Measurements from ENCODE around the gene THNSL1. TPM values are rescaled to one million over a fixed set of nuclear protein-coding genes. Genes with fewer than 3 reads are reported as not detected.

The THNSL1 gene
- total RNA-seq, 1 donor from 2014 or later, result 3.8 TPM

DNA sequence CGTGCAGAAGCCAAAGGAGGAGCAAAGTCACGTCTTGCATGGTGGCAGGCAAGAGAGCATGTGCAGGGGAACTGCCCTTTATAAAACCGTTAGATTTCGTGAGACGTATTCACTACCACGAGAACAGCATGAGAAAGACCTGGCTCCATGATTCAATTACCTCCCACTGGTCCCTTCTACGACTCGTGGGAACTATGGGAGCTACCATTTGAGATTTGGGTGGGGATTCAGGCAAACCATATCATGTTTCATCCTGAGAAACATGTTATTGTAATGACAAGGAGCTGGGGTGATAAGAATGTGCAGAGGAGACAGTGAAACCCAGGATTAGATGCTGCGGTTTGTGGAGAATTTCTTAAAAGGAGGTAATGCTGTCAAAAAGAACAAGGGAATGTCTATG is 34.0 kb downstream of the THNSL1 start:
- ChIA-PET POLR2A (no interaction called here), CTCF (no interaction called here)
- TF ChIP-seq, protein P1, sequence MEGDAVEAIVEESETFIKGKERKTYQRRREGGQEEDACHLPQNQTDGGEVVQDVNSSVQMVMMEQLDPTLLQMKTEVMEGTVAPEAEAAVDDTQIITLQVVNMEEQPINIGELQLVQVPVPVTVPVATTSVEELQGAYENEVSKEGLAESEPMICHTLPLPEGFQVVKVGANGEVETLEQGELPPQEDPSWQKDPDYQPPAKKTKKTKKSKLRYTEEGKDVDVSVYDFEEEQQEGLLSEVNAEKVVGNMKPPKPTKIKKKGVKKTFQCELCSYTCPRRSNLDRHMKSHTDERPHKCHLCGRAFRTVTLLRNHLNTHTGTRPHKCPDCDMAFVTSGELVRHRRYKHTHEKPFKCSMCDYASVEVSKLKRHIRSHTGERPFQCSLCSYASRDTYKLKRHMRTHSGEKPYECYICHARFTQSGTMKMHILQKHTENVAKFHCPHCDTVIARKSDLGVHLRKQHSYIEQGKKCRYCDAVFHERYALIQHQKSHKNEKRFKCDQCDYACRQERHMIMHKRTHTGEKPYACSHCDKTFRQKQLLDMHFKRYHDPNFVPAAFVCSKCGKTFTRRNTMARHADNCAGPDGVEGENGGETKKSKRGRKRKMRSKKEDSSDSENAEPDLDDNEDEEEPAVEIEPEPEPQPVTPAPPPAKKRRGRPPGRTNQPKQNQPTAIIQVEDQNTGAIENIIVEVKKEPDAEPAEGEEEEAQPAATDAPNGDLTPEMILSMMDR (IDR thresholded peaks at IDR 0.05), result no peak
- no peaks in the 10 kb centered on the region for H3K9me3 Mint-ChIP-seq
- no peak overlapping the region for H3K4me3 Mint-ChIP-seq
- H3K36me3 Mint-ChIP-seq (ENCODE audit: low read depth), result no peaks in the 10 kb centered on the region
- no peaks in the 10 kb centered on the region for H3K4me1 Mint-ChIP-seq
- DNase-seq (no peak), ATAC-seq (ENCODE audit: low read depth) (no peak)
- H3K27ac Mint-ChIP-seq, result no peak overlapping the region
- peaks cover 20% of the 10 kb centered on the region for H3K27me3 Mint-ChIP-seq
- intact Hi-C loops (cut with micrococcal nuclease), result no loop called here

DNA sequence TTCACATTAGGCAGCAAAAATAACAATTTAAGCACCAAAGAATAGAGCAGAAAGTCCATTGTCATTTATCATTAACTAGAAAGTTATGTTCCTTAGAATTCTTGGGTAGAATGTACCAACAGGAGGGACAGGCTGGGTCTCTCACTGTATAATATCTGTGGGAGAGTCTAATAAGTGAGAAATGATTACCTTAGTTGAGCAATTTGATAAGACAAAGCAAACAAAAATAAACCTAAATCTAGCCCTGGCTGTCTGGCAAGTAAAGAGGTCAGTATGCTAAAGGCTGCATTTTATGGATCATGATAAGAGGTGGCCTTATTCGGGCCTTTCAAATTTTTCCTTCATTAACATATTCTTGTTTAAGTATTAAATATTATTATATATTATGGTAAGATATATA is 35.6 kb downstream of the THNSL1 start:
- POLR2A ChIA-PET, result no interaction called here
- H3K4me3 Mint-ChIP-seq, result no peak overlapping the region

DNA sequence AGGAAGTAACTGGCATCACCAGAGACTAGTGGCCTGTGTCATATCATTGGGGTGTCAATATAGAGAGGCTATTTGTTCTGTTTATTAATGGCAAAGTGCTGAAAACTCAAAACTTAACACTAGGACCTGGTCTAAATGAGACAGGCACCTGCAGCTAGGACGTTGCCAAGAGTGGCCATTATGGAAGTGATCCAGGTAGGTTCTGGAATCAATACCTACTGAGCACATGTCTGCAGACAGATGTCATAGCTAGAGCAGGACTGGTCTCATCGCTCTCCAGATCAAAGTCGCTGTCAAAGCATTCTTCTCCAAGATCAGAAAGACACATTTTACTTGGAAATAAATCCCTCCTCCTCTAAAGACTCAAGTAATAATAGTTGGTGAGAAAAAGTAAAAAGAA is 40.3 kb downstream of the THNSL1 start:
- POLR2A ChIA-PET, result no interaction called here

More for the DNA sequence above, 35.6 kb downstream of the THNSL1 start:
- DNase-seq, result no peak
- ATAC-seq (ENCODE audit: low read depth), result no peak
- CTCF ChIA-PET, result no interaction called here
- H3K27me3 Mint-ChIP-seq, result peaks cover 17% of the 10 kb centered on the region
- no peaks in the 10 kb centered on the region for H3K9me3 Mint-ChIP-seq
- no peak overlapping the region for H3K27ac Mint-ChIP-seq
- H3K36me3 Mint-ChIP-seq (ENCODE audit: low read depth), result no peaks in the 10 kb centered on the region
- TF ChIP-seq, protein P1 (IDR thresholded peaks at IDR 0.05), result no peak
- H3K4me1 Mint-ChIP-seq, result no peaks in the 10 kb centered on the region
- intact Hi-C loops (cut with micrococcal nuclease), result no loop called here

DNA sequence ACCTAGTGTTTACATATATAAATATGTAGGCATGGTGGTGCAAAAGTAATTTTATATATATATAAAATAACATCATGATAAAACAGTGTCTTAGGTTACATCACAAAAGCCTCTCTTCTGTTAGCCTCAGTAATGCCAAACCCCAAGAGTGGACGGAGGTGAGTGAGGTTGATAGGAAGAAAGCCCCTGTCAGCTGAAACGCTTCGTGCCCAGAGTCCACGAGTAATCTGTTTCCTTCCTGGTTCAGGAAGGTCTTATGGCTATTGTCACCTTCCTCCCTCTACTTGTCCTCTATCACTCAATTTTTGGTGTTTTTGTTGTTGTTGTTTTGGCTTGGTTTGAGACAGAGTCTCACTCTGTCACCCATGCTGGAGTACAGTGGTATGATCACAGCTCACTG is 41.5 kb downstream of the THNSL1 start:
- TF ChIP-seq, protein P1 (IDR thresholded peaks at IDR 0.05), result no peak
- intact Hi-C loops (cut with micrococcal nuclease), result no loop called here
- POLR2A ChIA-PET, result no interaction called here
- no peak for ATAC-seq (ENCODE audit: low read depth)
- DNase-seq, result no peak
- Mint-ChIP-seq H3K36me3 (ENCODE audit: low read depth) (no peaks in the 10 kb centered on the region), H3K9me3 (no peaks in the 10 kb centered on the region), H3K4me1 (peaks cover 3% of the 10 kb centered on the region), H3K27me3 (no peaks in the 10 kb centered on the region), H3K27ac (no peak overlapping the region), H3K4me3 (no peak overlapping the region)
- CTCF ChIA-PET, result no interaction called here

More for the DNA sequence above, 40.3 kb downstream of the THNSL1 start:
- no peak for DNase-seq
- TF ChIP-seq, protein P1 (IDR thresholded peaks at IDR 0.05), result no peak
- no peaks in the 10 kb centered on the region for H3K9me3 Mint-ChIP-seq
- no peaks in the 10 kb centered on the region for H3K36me3 Mint-ChIP-seq (ENCODE audit: low read depth)
- no peaks in the 10 kb centered on the region for H3K4me1 Mint-ChIP-seq
- CTCF ChIA-PET, result no interaction called here
- H3K27me3 Mint-ChIP-seq, result no peaks in the 10 kb centered on the region
- no peak overlapping the region for H3K27ac Mint-ChIP-seq
- intact Hi-C loops (cut with micrococcal nuclease), result no loop called here
- H3K4me3 Mint-ChIP-seq, result no peak overlapping the region
- ATAC-seq (ENCODE audit: low read depth), result no peak

DNA sequence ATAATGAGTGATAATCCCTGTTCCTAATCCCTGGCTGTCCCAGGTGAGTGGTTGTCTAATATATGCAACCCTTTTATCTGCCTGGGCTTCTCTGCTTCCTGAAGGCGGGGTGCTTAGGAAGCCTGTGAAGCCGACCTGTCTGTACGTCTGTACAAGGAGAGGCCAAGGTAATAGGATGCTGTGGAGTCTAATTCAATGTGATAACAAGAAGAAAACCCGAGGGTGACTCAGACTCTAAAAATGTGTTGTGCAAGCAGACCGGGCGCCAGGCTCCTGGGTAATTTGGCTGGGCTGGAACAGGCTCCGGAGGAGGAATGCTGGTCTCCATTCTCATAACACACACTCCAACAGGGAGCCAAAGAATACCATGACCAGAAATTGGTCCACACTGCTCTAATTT is 43.6 kb downstream of the THNSL1 start:
- Mint-ChIP-seq H3K27ac (no peak overlapping the region), H3K4me3 (no peak overlapping the region), H3K27me3 (peaks cover 7% of the 10 kb centered on the region), H3K9me3 (no peaks in the 10 kb centered on the region), H3K36me3 (ENCODE audit: low read depth) (no peaks in the 10 kb centered on the region), H3K4me1 (peaks cover 3% of the 10 kb centered on the region)
- ATAC-seq (ENCODE audit: low read depth) (no peak), DNase-seq (no peak)
- CTCF ChIA-PET, result no interaction called here
- POLR2A ChIA-PET, result no interaction called here
- intact Hi-C loops (cut with micrococcal nuclease), result no loop called here
- TF ChIP-seq, protein P1 (IDR thresholded peaks at IDR 0.05), result no peak
